HepG2 (cell line): ENCODE data around the gene HLF.

ENCODE experiments used
- ARNT ChIP-seq: fragments of 450-650 bp; IDR thresholded peaks from 2 replicates; pipeline ENCODE4 v1.6.1; 2017
- POLR2A ChIP-seq, 2 experiments: IDR thresholded peaks; 2 replicates each; pipeline ENCODE4 v1.6.1; 2011; ENCODE audit warnings: low read depth in 2 of 2, low read length in 2 of 2, mild to moderate bottlenecking in 1 of 2, moderate library complexity in 1 of 2; ENCODE audit not compliant: insufficient read depth in 1 of 2
- POLR2AphosphoS5 ChIP-seq: IDR thresholded peaks from 2 replicates; pipeline ENCODE4 v1.6.1; 2012; ENCODE audit warnings: low read depth, low read length
- TF ChIP-seq, protein P1 (sequence below): sonication (generic); formaldehyde crosslinking; IDR thresholded peaks from 2 replicates; pipeline ENCODE4 v1.5.0; 2020; ENCODE audit warnings: mild to moderate bottlenecking, missing genetic modification reagents, moderate library complexity
- TF ChIP-seq, protein P2 (sequence below): sonication (generic); formaldehyde crosslinking; IDR thresholded peaks from 2 replicates; pipeline ENCODE4 v1.5.0; 2020; ENCODE audit warnings: mild to moderate bottlenecking, missing genetic modification reagents

- TF ChIP-seq ARNT (no peak), POLR2A (IDR thresholded peaks at IDR 0.05; ENCODE audit: insufficient read depth in 1 of 2, low read depth in 2 of 2, low read length in 2 of 2) (no peak), POLR2AphosphoS5 (no peak)
- TF ChIP-seq, protein P1, sequence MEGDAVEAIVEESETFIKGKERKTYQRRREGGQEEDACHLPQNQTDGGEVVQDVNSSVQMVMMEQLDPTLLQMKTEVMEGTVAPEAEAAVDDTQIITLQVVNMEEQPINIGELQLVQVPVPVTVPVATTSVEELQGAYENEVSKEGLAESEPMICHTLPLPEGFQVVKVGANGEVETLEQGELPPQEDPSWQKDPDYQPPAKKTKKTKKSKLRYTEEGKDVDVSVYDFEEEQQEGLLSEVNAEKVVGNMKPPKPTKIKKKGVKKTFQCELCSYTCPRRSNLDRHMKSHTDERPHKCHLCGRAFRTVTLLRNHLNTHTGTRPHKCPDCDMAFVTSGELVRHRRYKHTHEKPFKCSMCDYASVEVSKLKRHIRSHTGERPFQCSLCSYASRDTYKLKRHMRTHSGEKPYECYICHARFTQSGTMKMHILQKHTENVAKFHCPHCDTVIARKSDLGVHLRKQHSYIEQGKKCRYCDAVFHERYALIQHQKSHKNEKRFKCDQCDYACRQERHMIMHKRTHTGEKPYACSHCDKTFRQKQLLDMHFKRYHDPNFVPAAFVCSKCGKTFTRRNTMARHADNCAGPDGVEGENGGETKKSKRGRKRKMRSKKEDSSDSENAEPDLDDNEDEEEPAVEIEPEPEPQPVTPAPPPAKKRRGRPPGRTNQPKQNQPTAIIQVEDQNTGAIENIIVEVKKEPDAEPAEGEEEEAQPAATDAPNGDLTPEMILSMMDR (CRISPR knock-in tag): no peak
- TF ChIP-seq, protein P2, sequence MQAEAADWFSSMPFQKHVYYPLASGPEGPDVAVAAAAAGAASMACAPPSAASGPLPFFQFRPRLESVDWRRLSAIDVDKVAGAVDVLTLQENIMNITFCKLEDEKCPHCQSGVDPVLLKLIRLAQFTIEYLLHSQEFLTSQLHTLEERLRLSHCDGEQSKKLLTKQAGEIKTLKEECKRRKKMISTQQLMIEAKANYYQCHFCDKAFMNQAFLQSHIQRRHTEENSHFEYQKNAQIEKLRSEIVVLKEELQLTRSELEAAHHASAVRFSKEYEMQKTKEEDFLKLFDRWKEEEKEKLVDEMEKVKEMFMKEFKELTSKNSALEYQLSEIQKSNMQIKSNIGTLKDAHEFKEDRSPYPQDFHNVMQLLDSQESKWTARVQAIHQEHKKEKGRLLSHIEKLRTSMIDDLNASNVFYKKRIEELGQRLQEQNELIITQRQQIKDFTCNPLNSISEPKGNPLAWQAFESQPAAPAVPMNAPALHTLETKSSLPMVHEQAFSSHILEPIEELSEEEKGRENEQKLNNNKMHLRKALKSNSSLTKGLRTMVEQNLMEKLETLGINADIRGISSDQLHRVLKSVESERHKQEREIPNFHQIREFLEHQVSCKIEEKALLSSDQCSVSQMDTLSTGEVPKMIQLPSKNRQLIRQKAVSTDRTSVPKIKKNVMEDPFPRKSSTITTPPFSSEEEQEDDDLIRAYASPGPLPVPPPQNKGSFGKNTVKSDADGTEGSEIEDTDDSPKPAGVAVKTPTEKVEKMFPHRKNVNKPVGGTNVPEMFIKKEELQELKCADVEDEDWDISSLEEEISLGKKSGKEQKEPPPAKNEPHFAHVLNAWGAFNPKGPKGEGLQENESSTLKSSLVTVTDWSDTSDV (CRISPR knock-in tag): no peak
Measured at GRCh38 chr17:55263569-55264277, 1.0 kb upstream of the HLF start.
